Fibroblast of lung (primary cell): ENCODE measurements around the gene HOXB13. TPM values are rescaled to one million over a fixed set of nuclear protein-coding genes. Genes with fewer than 3 reads are reported as not detected.

Experiments used
- DNase-seq, 2 donors: peaks; one replicate each; pipeline versions ENCODE4 v3.0.0 to v3.0.0-alpha.2; 2010; ENCODE audit warnings: low read depth in 2 of 2
- H2AFZ ChIP-seq: 2 replicates; pipeline ENCODE4 v1.5.1; 2012; ENCODE audit warnings: low read length, control low read depth, inconsistent platforms
- H3K27ac ChIP-seq: 2 replicates; pipeline ENCODE4 v1.5.1; 2011; ENCODE audit warnings: low read length, control low read depth; ENCODE audit not compliant: insufficient read depth
- H3K27me3 ChIP-seq: 2 replicates; pipeline ENCODE4 v1.5.1; 2011; ENCODE audit warnings: mild to moderate bottlenecking, low read length; ENCODE audit not compliant: control insufficient read depth, insufficient read depth
- H3K36me3 ChIP-seq: 2 replicates; pipeline ENCODE4 v1.5.1; 2011; ENCODE audit warnings: low read length; ENCODE audit not compliant: control insufficient read depth, insufficient read depth
- H3K4me1 ChIP-seq: 2 replicates; pipeline ENCODE4 v1.5.1; 2011; ENCODE audit warnings: low read length; ENCODE audit not compliant: control insufficient read depth, insufficient read depth; ENCODE audit errors: extremely low read depth
- H3K4me2 ChIP-seq: 2 replicates; pipeline ENCODE4 v1.5.1; 2011; ENCODE audit warnings: low read length, control low read depth; ENCODE audit not compliant: insufficient read depth; ENCODE audit errors: extremely low read depth
- H3K4me3 ChIP-seq, 4 experiments: fragments of 200-600 bp in 1 of 4; sonication (generic) in 1 of 4; replicated peaks in 1 of 4; 2 replicates each; pipeline ENCODE4 v1.5.1; 2011 to 2016; ENCODE audit warnings: low read length in 4 of 4, low read depth in 3 of 4, mild to moderate bottlenecking in 3 of 4, control low read depth in 2 of 4, inconsistent platforms in 1 of 4, mixed read lengths in 1 of 4; ENCODE audit not compliant: insufficient read depth in 1 of 4; ENCODE audit errors: control extremely low read depth in 1 of 4
- H3K79me2 ChIP-seq: 2 replicates; pipeline ENCODE4 v1.5.1; 2012; ENCODE audit warnings: mild to moderate bottlenecking, low read length, inconsistent platforms; ENCODE audit not compliant: control insufficient read depth, insufficient read depth
- H3K9ac ChIP-seq: 2 replicates; pipeline ENCODE4 v1.5.1; 2011; ENCODE audit warnings: mild to moderate bottlenecking, low read length, control low read depth; ENCODE audit not compliant: insufficient read depth
- H3K9me3 ChIP-seq: 2 replicates; pipeline ENCODE4 v1.5.1; 2012; ENCODE audit warnings: low read depth, low read length; ENCODE audit not compliant: control insufficient read depth, insufficient read depth
- H4K20me1 ChIP-seq: 2 replicates; pipeline ENCODE4 v1.5.1; 2011; ENCODE audit warnings: low read length; ENCODE audit not compliant: control insufficient read depth, insufficient read depth; ENCODE audit errors: extremely low read depth
- CTCF ChIP-seq, 2 donors: IDR thresholded peaks in 1 of 2; conservative IDR thresholded peaks in 1 of 2; 1 replicate in 1 of 2; 2 replicates in 1 of 2; pipeline ENCODE4 v1.5.1; 2011 to 2012; ENCODE audit warnings: low read length in 2 of 2, control low read depth in 1 of 2, inconsistent platforms in 1 of 2, low read depth in 1 of 2, mild to moderate bottlenecking in 1 of 2
- EZH2 ChIP-seq: IDR thresholded peaks from 2 replicates; pipeline ENCODE4 v1.5.1; 2012; ENCODE audit warnings: low read length, control low read depth, mild to moderate bottlenecking; ENCODE audit errors: missing control alignments
- polyA plus RNA-seq, 2 donors: library from polyadenylated mRNA; depleted of rRNA in 1 of 2; stranded (reverse) in 1 of 2; unstranded in 1 of 2; fragments of >200 nt; gene quantifications; 2 replicates each; pipeline ENCODE4 v1.2.1, GENCODE V29; 2011 to 2012; ENCODE audit warnings: missing spikeins in 1 of 2
- total RNA-seq: library from RNA; depleted of rRNA; stranded (reverse); fragments of >200 nt; gene quantifications from 2 replicates; pipeline ENCODE4 v1.2.1, GENCODE V29; 2014

HOXB13 gene
- total and polyA plus RNA-seq, 2 donors (not counting 1 experiment from before 2014, with no cell fraction given): not detected

GRCh38 chr17:48693178-48693577 is 35.4 kb downstream of the HOXB13 start:
- H3K27ac ChIP-seq: no peak overlapping the region
- H4K20me1 ChIP-seq: no peaks in the 10 kb centered on the region
- DNase-seq: no peak
- H3K4me1 ChIP-seq: no peaks in the 10 kb centered on the region
- H3K27me3 ChIP-seq: no peaks in the 10 kb centered on the region
- no peak overlapping the region for H2AFZ ChIP-seq
- TF ChIP-seq CTCF (conservative IDR thresholded peaks at IDR 0.05 in 1 of 2, IDR thresholded peaks at IDR 0.05 in 1 of 2; ENCODE audit: low read depth in 1 of 2, low read length in 2 of 2): no peak
- no peak for TF ChIP-seq EZH2
- no peak overlapping the region for H3K4me3 ChIP-seq
- no peaks in the 10 kb centered on the region for H3K79me2 ChIP-seq
- no peaks in the 10 kb centered on the region for H3K36me3 ChIP-seq
- H3K9me3 ChIP-seq: no peaks in the 10 kb centered on the region
- H3K9ac ChIP-seq: no peak overlapping the region
- no peak overlapping the region for H3K4me2 ChIP-seq

- Histone ChIP-seq H3K4me1 (no peaks in the 10 kb centered on the region), H3K27me3 (no peaks in the 10 kb centered on the region), H3K4me2 (no peak overlapping the region), H3K36me3 (no peaks in the 10 kb centered on the region), H3K9ac (no peak overlapping the region), H4K20me1 (no peaks in the 10 kb centered on the region), H3K27ac (no peak overlapping the region), H3K9me3 (no peaks in the 10 kb centered on the region), H3K79me2 (no peaks in the 10 kb centered on the region), H2AFZ (no peak overlapping the region), H3K4me3 (no peak overlapping the region)
- no peak for DNase-seq
- TF ChIP-seq EZH2 (no peak), CTCF (conservative IDR thresholded peaks at IDR 0.05 in 1 of 2, IDR thresholded peaks at IDR 0.05 in 1 of 2; ENCODE audit: low read depth in 1 of 2, low read length in 2 of 2) (no peak)
These were observed 36.5 kb downstream of the HOXB13 start for GRCh38 chr17:48692049-48692448.

- Histone ChIP-seq H3K4me2 (no peak overlapping the region), H2AFZ (no peak overlapping the region), H3K4me1 (no peaks in the 10 kb centered on the region), H3K9ac (no peak overlapping the region), H3K27ac (no peak overlapping the region), H3K36me3 (no peaks in the 10 kb centered on the region), H3K9me3 (no peaks in the 10 kb centered on the region), H3K27me3 (no peaks in the 10 kb centered on the region), H3K79me2 (no peaks in the 10 kb centered on the region), H3K4me3 (no peak overlapping the region), H4K20me1 (no peaks in the 10 kb centered on the region)
- DNase-seq: no peak
- no peak for TF ChIP-seq CTCF (conservative IDR thresholded peaks at IDR 0.05 in 1 of 2, IDR thresholded peaks at IDR 0.05 in 1 of 2; ENCODE audit: low read depth in 1 of 2, low read length in 2 of 2)
These were observed 37.9 kb downstream of the HOXB13 start for GRCh38 chr17:48690655-48691054.
